HG03175 (cell line): ENCODE results near the gene REV1.
"Not testable (repeated sequence)": the region's sequence is repeated elsewhere in the genome, so short reads cannot be mapped to it uniquely, and the experiment has no call there.

Experiments
- ATAC-seq: cut with Tn5 transposase; IDR thresholded peaks from one replicate; pipeline ENCODE4 v1.9.1; 2021; ENCODE audit warnings: mild to moderate bottlenecking, moderate library complexity; ENCODE audit not compliant: unreplicated experiment

REV1 gene

DNA sequence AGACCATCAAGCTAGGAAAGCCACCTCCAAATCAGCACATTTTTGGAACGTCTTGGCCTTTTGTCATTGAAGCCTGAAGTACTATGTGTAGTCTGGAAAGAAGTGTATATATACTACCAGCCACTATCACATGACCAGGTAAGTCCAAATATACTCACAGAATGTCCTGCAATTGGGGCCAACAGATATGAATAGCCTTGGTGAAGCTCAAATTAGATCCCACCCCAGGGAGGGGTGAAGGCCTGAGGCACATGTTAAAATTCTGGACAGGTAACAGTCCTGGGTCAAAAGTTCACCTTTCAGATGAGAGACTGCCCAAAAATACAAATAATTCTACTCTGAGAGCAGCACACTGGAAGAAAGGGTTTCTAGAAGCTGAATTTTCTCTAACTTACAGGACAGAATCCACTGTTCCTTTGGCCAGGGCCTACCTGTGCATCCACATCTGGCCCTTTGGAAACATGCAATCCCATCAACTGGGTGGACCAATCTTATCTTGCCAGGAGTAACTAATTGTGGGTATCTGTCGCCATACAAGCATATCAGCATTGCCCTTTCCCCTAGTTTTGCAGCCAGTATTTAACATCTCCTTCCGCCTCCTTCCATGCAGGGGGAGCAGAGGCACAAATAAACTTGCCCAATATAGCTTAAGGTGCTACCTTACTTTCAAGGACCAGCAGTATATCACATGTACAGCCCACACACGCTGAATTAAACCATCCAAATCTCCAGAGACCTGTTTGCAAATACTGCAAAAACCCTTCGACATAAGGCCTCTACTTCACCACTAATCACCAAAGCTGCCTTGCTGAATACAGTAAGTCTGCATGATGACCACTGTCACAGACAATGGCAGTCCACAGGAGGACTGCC is 84.8 kb downstream of the REV1 start:
- ATAC-seq = no peak

DNA sequence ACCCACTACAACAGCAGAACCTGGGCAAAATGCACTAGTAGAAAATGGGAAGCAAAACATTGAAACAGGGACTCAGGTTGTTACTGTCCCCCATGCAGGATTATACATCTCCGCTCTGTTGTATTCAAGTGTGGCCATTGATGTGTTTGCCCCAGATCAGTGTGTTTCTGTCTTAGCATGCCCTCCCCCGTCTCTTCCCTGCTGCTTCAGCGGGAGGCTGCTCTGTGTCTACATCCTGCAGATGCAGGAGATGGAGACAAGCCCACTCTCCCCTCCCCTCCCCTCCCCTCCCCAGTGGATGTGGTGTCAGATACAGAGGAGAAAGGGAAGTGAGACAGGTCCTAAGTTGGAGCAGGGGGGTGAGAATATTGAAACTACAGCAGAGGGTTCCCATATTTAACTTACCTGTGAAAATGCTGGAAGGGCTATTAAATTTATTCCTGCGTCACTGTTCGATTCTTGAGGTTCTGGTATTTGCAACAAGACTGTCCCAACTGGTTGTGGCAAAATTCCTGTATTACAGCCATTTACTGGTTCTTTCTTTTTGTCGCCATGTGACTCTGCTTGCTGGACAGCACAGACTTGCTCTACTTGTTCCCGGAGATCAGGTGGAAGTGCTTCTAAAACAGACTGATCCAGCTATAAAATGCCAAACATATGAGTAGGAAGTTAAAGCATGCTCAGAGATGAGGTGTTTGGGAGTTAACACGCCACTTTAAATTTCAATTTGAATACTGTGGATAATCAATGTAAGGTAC is 85.6 kb downstream of the REV1 start:
- no peak for ATAC-seq

DNA sequence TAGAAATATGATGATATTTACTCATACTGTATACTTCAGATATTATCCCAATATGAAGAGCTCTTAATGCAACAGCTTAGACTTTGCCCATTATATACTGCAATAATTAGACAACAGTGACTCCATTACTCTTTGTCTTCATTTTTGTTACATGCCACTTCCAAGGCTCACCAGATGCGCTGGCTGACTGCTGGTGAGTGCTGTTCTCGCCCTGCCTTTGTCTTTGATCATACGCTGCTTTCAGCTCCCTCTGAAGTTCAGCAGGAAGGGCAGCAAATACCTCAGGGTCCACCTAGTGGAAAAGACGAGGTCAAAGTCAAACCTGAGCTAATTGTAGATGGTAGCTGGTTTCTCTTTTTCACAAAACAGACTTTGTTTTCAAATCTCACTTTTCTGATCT is 86.3 kb downstream of the REV1 start:
- ATAC-seq = no peak

DNA sequence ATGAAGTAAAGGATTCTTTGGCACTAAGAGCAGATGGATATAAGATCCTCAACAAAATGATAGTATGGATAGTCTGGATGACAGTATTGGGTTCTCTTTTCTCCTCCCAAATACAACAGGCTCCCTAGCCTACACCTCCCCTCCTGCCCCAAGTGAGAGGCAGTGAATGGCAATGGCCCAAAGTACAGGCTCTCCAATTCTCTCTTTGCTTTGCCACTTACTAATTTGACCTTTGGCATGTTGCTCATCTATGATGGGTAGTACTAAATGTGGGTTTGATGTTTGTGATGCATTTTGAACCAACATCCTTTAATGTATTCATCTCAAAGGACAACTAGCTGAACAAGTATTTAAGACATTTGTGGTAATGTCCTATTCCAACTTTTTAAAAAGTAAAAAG is 86.7 kb downstream of the REV1 start:
- no peak for ATAC-seq

DNA sequence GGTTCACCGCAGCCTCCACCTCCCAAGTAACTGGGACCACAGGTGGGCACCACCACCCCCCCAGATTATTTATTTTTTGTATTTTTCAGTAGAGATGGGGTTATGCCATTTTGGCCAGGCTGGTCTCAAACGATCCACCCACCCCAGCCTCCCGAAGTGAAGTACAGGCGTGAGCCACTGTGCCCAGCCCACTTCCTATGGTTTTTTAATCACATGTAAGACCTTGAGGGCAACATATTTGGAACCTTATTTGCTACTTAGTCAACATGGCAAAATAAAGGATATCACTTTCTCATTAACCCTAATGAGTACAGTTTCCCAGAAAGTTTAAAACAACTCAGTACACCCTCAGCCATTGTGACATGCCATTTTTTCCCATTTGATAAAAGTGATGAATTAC is 88.0 kb downstream of the REV1 start:
- no peak for ATAC-seq

DNA sequence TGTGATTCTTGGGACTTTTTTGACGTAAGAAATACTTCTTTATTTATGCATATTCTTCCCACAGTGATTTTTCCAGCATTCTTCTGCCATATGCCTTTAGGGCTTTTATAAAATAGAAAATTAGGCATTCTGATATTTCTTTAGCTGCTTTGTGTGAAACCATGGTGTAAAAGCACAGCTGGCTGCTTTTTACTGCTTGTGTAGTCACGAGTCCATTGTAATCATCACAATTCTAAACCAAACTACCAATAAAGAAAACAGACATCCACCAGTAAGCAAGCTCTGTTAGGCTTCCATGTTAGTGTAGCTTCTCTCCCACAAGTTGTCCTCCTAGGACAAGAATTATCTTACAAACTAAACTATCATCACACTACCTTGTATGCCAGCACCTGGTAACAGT is 90.0 kb downstream of the REV1 start:
- ATAC-seq = no peak

DNA sequence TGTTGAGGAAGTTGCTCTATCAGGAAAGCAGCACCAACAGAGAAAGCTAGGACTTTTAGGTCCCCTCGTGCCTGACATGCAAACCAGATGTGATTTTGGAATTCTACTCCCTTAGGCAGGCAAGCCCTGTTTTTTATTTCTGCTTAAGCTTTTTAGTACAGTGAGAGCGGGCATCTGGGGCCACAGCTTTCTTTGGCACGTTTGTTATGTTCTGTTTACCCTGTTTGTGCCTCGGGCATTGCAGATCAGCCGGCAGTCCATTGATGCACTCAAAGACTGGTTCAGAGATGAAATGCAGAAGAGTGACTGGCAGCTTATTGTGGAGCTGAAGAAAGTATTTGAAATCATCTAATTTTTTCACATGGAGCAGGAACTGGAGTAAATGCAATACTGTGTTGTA is 90.8 kb downstream of the REV1 start:
- ATAC-seq = no peak

DNA sequence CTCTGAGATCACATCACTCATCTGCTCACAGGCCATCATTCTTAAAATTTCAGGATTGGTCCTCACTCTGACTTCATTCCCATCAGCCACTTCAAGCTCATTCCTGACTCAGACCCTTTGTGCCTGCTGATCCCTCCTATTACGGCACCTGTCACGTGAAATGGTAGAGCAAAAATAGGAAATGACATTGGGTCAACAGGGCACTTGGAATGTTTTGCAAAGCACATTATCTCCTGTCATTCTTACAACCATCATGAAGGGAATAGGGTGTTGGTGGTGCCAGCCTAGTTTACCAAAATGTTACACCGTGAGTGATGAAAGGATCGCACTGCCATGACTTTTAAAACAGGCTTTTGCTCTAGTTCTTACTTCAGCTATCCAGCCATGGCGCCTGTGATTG is 91.5 kb downstream of the REV1 start:
- no peak for ATAC-seq

DNA sequence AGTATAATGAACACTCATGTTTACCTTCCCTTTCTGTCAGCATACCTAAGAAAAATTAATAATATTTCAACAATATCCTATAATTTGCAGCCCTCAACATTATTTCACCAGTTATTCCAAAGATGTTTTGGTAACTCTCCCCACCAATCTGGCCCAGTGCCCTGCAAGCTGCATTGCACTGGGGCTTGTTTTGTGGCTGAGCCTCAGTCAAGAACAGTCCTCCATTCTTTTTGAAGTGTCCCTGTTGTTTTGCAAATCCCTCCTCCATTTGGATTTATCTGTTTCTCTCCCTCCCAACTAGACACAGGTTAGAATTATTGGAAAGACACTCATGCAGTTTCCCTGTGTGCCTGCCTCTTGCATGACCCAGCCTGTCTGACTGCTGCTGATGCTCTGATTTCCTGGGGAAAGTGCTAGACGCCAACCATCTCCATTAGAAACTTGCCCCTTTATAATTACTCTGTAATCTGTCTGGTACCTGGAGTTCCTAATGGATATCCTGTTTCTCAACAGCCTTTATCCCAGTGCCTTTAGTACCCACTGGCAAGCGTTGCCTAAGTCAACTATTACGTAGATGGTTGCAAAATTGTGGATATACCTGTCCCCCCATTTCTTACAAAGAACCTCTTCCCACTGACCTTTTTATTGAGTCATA is 92.4 kb downstream of the REV1 start:
- ATAC-seq = no peak

DNA sequence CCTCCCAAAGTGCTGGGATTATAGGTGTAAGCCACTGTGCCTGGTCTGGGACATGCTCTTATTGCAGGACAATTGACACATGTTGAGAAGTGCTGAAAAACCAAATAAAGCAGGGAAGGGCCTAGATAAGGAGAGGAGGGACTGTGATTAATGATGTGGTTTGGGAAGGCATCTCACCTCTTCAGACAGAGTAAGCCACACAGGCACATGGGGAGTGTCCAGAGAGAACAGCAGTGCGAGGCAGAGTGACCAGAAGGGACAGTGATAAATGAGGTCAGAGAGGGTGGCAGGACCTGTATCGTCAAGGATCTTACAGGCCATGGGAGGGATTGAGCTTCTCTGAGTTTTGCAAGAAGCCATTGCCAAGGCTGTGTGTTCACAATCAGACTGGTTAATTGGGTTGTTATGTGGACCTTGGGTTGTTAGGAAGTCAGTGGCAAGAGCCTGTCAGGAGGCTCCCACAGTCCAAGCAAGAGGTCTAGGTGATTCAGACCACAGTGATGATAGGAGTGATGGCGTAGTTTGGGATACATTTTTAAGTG is 94.2 kb downstream of the REV1 start:
- ATAC-seq = no peak

DNA sequence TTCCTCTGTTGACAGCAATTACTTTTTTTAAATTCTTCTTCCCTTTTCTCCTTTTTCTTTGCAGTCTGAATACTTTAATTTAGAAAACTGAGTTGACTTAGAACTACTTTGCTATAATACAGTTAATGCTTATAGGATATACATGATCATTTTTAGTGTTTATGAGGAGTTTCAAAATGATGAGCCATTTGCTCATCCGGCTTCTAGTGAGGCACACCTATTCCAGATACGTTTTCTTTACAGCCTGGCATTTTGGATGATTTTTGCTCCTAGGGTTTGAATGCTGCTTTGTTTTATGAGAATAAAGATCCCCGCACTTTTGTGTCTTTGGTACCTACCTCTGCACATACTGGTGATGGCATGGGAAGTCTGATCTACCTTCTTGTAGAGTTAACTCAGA is 99.9 kb downstream of the REV1 start:
- no peak for ATAC-seq

DNA sequence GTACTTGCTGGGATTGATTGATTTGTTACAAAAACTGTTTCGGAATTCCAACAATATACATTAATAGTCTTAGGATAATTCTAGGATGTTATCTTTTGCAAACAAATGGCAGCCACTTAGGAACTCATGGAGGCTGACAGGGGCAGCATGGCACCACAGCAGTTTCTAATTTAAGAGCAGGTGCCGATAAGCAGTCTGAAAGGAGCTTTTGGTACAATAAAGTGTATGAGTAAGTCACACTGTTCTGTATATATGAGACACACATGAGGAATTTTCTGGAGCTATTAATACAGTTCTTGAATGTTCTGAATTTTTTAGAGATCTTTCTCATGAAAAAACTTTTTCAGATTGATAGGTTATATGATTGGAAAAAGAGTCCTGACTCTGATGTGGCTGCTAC is 100.4 kb downstream of the REV1 start:
- no peak for ATAC-seq

DNA sequence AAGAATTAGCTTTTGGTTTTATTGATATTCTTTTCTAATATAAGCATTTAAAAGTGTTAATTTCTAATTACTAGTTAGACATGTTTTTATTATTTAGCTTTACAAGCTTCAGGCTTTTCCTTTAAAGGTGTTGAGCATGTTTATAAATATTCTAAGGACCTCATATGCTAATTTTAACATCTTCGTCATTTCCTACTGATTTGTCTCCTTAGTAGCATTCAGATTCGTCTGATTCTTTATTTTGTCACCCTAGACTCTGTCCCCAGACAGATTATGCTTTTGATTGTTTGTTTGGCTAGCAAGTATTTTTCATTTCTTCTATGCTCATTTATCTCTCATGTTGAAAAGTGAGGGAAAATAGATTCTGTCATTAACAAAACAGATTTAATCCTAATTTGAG is 100.9 kb downstream of the REV1 start:
- no peak for ATAC-seq

DNA sequence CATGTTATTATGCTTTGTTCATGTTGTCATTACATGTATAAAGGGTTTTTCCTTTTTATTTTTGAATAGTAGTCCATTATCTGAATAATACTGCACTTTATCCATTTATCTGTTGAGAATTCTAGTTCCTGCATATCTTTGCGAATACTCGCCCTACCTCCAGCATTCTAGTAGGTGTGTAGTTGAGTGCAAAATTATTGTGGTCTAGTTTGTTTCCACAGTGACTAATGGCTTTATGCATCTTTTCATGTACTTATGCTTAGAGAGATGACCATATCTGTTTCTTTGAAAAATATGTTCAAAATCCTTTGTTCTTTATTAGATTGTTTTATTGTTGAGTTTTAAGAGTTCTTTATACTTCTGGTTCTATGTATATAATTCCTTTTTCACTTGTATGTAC is 103.8 kb downstream of the REV1 start:
- ATAC-seq = no peak

DNA sequence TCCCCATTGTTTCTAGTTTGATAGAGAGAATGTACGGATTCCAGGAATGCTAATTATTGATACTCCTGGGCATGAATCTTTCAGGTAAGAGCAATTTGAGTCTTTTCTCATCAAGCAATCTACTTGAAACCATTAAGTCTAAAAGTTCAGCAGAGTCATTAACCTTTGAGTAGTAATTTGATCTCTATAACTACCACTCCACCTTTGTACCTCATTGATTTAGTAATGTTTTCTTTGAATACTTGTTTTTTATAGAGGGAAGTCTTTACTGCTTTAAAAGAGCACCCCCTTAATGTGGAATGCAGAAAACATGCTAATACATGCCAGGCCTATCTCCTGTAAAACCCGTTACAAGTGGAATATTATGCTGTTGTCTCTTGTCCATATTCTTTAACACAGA is 107.7 kb downstream of the REV1 start:
- ATAC-seq = no peak

DNA sequence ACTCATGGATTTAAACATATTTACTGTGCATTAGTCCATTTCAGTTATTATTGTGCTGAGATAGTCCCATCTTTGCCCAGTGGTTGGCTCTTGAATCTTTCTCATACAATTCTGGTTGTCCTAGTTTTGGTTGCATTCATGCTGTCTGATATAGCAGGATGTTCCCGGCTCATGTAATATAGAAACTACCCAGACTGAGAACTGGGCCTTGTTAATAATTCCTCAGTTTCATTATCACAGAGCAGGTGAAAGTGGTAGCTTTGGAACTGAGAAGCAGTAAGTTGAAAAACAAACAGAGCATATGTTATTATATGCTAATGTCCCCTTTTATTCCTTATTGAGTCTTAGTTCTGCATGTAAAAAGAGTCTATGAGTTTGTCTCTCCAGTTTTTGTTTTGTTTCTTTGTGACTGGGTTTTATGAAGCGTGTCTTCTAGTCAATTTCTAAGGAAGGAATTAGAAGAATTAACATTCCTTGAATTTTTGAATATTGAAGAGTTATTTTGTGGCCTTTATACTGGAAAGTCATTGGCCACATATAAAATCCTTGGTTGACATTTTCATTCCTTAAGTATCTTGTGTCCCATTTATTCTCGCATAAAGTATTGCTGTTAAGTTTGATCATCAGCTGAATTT is 109.3 kb downstream of the REV1 start:
- ATAC-seq = peak; percentile 73

DNA sequence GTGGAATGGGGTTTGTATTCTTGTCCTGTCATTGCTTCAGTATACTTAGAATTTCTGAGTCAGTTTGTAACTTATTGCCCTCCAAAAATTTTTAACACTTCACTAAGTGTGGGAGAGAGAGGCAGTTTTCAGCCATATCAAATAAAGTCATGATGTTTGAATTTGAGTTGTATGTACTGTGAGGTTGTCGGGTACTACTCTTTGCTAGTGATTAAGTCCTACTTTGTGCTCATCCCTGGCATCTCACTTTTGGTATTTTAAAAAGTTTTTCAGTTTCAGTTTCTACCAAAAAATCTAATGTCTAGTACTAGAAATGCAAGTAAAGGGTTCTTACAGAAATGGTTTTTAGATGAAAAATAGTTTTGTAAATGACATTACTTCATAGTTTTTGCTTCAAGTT is 111.9 kb downstream of the REV1 start:
- no peak for ATAC-seq

DNA sequence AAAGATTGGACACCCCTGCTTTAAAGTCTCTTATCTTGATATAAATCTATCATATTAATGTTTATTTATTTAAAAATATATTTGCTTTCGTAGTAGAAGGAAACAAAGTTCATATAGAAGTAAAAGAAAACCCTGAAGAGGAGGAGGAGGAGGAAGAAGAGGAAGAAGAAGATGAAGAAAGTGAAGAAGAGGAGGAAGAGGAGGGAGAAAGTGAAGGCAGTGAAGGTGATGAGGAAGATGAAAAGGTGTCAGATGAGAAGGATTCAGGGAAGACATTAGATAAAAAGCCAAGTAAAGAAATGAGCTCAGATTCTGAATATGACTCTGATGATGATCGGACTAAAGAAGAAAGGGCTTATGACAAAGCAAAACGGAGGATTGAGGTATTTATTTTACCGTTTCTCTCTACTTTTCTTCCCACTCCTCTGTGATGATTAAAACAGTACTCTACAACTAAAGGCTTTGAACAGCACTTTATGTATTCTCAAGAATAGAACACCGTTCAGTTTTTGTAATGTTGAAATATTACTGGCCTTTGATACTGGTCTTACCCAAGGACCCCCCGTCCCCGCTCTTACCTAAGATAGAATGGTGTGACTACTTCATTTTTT is 113.5 kb downstream of the REV1 start:
- no peak for ATAC-seq

DNA sequence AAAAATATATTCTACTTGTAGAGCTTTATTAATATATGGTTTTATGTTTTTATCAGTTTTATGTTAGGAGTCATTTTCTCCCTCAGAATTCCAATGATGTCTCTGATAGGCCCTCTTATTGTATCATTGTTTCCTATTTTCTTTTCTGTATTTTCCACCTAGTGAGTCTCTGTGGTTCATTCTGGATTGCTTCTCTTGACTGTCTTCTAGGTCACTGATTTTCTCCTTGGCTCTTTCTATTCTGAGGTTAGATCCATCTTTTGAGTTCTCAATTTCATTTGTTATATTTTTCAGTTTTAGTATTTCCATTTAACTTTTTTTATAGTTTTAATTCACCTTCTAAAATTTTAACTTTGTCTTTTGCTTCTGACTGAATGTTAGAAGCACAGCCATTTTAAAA is 115.1 kb downstream of the REV1 start:
- no peak for ATAC-seq

DNA sequence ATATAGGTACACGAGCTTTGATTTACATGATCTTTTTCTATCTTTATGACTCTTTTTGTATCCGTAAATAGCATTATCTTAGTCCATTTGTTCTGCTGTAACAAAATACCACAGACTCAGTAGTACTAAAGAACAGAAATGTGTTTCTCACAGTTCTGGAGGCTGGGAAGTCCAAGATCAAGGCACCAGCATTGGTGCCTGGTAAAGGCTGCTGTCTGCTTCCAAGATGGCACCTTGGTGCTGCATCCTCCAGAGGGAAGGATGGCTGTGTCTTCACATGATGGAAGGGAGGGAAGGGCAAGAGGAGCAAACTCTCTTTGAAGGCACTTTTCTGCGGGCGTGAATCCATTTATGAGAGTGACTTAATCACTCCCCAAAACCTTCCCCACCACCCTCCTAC is 116.7 kb downstream of the REV1 start:
- no peak for ATAC-seq

DNA sequence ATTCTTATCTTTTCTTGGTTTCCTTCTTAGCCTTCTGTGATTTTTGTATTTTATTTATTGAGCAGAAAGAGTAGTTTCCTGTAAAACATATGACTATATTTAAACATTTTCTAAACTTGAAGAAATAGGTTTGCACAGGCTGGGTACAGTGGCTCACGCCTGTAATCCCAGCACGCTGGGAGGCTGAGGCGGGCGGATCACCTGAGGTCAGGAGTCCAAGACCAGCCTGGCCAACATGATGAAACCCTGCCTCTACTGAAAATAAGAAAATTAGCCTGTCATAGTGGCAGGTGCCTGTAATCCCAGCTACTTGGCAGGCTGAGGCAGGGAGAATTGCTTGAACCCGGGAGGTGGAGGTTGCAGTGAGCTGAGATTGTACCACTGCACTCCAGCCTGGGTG is 121.0 kb downstream of the REV1 start:
- ATAC-seq = not testable (repeated sequence)
